Bronchial epithelial cell (primary cell): ENCODE results near the gene MYO6. TPM values are rescaled to one million over a fixed set of nuclear protein-coding genes. Genes with fewer than 3 reads are reported as not detected.
A peak's percentile ranks its signal among the peaks of the same experiment; 100 is the strongest.

Experiments used
- DNase-seq: peaks from one replicate; pipeline ENCODE4 v3.0.0-alpha.2; 2010; ENCODE audit warnings: low read depth
- FAIRE-seq: peaks from 2 replicates; lab custom pipeline; 2011; peaks lifted over from hg19 to GRCh38; lab: Jason Lieb, UNC
- H3K27me3 ChIP-seq: 2 replicates; pipeline ENCODE4 v1.5.1; 2011; ENCODE audit warnings: low read length; ENCODE audit not compliant: control insufficient read depth, insufficient read depth
- H3K36me3 ChIP-seq: 2 replicates; pipeline ENCODE4 v1.5.1; 2011; ENCODE audit warnings: low read length; ENCODE audit not compliant: control insufficient read depth, insufficient read depth
- H3K4me3 ChIP-seq: 2 replicates; pipeline ENCODE4 v1.5.1; 2011; ENCODE audit warnings: mild to moderate bottlenecking, low read depth, low read length, control low read depth
- CTCF ChIP-seq: IDR thresholded peaks from 2 replicates; pipeline ENCODE4 v1.5.1; 2011; ENCODE audit warnings: mild to moderate bottlenecking, moderate library complexity, low read length, control low read depth, inconsistent platforms; ENCODE audit not compliant: insufficient read depth, severe bottlenecking
- total RNA-seq: library from RNA; depleted of rRNA; stranded (reverse); fragments of >200 nt; gene quantifications from 2 replicates; pipeline ENCODE4 v1.2.1, GENCODE V29; 2014

MYO6 gene
- total RNA-seq, 1 donor from 2014 or later = 13.7 TPM

GRCh38 chr6:75735491-75736186, 13.4 kb upstream of the MYO6 start:
- DNase-seq (peak; percentile 72), FAIRE-seq (no peak)
- no peak for TF ChIP-seq CTCF
- Histone ChIP-seq H3K36me3 (no peaks in the 10 kb centered on the region), H3K27me3 (no peaks in the 10 kb centered on the region), H3K4me3 (no peak overlapping the region)

GRCh38 chr6:75743971-75744370, 5.1 kb upstream of the MYO6 start:
- Histone ChIP-seq H3K36me3 (no peaks in the 10 kb centered on the region), H3K27me3 (no peaks in the 10 kb centered on the region), H3K4me3 (no peak overlapping the region)
- no peak for DNase-seq
- no peak for FAIRE-seq
- no peak for TF ChIP-seq CTCF

- no peak overlapping the region for H3K4me3 ChIP-seq
- TF ChIP-seq CTCF = no peak
- DNase-seq (no peak), FAIRE-seq (no peak)
- no peaks in the 10 kb centered on the region for H3K27me3 ChIP-seq
- no peaks in the 10 kb centered on the region for H3K36me3 ChIP-seq
Observed at GRCh38 chr6:75745404-75745803, 3.6 kb upstream of the MYO6 start.

GRCh38 chr6:75746221-75746620, 2.8 kb upstream of the MYO6 start:
- DNase-seq (no peak), FAIRE-seq (no peak)
- Histone ChIP-seq H3K27me3 (no peaks in the 10 kb centered on the region), H3K4me3 (no peak overlapping the region), H3K36me3 (no peaks in the 10 kb centered on the region)
- no peak for TF ChIP-seq CTCF

- FAIRE-seq (no peak), DNase-seq (peak; percentile 43)
- TF ChIP-seq CTCF = no peak
- H3K36me3 ChIP-seq = no peaks in the 10 kb centered on the region
- H3K4me3 ChIP-seq = no peak overlapping the region
- no peaks in the 10 kb centered on the region for H3K27me3 ChIP-seq
Observed at GRCh38 chr6:75747152-75747992, 1.7 kb upstream of the MYO6 start.
